ENCODE results near the gene ANXA2R.

The ANXA2R gene

GRCh38 chr5:43000111-43000840, 39.8 kb downstream of the ANXA2R start:
- no peak for DNase-seq (ENCODE audit: low spot score)

GRCh38 chr5:42995360-42995751, 44.8 kb downstream of the ANXA2R start:
- DNase-seq (ENCODE audit: low spot score): no peak

DNA sequence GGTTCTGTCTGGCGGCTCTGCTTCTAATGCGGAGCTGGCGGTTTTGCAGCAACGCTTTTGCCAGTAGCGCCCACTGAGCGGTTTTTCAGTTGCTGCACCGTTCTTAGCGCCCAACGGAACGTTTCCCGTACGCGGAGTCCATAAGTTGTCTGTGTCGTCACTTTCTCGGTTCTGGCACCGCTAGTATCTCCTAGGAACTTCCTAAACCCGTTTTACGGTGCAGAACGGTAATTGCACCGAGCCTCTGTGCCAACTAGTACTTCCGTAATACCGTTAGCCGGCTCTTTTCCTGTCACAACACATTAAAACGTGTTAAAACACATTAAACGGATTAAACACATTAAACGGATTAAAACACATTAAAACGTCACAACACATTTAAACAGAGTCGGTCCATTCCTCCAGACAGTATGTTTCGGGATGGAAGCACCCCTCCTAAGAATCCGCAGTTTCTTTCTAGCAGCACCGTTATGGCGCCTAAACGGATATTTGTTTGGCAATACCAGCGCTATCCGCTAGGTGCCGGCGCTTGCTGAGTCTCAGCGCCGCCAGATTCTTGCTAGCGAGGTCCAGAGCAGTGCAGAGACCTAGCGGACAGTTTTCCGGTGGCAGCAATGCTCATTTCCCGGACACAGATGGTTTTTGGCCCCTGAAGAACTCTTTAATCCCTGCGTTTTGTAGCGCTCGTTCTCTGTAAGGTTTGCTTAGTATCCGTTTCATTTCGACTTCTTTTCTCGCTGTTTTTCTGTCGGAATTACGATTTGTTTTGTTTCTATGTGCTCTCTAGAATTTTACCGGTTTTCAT, 45.4 kb downstream of the ANXA2R start:
- peak; percentile 53 for DNase-seq (ENCODE audit: low spot score)

GRCh38 chr5:42994246-42994554, 45.9 kb downstream of the ANXA2R start:
- DNase-seq (ENCODE audit: low spot score): no peak

DNA sequence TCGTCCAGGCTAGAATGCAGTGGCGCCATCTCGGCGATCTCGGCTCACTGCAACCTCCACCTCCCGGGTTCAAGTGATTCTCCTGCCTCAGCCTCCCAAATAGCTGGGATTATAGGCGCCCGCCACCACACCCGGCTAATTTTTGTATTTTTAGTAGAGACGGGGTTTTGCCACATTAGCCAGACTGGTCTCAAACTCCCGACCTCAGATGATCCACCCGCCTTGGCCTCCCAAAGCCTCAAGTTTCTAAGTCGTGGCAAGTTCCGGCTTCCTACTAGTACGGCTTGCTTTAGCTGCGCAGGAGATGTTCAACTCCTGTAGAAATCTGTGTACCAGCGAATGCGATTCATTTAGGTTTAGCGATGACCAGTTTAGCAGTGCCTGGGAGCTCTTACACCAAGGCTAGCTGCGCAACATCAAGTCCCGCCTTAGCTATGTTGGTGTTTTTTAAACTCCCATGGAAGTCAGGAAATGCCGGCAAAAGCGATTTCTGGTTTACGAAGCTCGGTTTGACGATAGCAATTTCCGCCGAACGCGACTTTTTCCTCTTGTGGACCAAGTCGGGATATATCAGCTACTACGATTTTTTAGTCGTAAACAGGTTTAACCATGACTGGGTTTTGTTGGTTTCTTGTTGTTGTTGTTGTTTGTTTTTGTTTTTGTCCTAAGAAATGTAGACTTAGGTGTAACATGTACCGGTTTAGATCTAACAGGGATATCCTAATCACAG, 46.4 kb downstream of the ANXA2R start:
- no peak for DNase-seq (ENCODE audit: low spot score)

DNA sequence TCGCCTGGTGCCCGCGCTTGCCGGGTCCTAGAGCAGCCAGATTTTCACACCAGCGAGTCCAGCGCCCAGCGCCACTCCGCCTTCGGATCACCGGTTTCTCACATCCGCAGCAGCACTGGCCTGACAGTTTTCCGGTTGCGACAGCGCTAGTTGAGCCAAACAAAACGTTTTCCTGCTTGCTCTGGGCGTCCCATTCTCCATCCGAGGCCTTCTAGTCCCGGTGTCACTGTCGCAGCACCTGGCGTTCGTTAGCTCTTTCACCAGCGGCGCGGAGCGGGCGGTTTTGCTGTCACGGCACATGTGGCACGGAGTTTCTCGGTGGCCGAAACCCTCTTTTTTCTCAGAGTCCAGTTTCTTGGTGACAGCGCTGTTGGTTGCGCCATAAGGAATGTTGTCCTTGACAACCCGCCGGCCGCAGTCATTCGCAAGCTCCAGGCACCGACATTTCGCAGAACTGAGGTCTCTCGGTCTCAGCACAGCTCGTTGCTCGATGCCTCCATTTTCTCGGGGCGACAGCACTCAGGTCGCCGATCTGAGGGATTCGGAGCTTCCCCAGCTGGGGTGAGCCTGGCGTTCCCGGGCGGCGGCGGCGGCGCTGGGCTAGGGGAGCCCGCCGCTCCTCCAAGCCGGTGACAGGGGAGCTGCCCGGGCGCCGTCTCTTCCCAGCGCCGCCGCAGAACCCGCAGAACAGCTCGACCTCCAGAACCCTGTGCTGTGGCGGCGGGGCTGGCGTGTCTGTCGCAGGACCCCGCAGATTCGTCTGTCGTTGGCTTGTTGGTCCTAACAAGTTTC, 47.8 kb downstream of the ANXA2R start:
- no peak for DNase-seq (ENCODE audit: low spot score)

DNA sequence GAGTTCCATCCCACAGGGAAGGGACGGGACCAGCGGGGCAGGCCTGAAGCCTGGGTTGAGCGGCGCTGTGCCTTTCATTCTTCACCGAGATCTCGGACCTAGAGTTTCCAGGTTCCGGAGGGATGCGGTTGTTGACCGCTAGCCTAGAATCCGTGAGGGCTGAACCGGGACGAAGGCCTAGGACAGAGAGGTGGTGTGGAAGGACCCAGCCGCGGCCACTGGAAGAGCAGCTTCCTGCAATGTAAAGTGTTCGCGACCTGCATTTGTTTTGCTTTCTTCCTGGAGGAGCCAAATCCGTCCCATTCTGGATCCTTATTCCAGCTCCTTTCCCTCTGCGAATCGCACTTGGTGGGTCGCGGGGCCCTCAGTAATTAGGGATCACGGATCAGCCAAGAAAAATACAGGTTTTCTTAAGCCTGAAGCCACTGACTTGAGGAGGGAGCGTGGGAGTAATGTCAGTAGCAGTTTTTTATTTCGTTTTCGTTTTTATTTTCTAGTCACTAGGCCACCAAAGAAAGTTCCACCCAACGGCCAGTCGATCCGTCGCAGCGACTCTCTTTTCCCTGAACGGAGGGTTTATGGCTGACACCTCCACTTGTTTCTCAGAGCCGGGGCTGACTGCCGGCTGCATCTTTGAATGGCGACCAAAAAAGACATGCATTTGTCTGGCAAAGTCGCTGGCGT, 48.6 kb downstream of the ANXA2R start:
- no peak for DNase-seq (ENCODE audit: low spot score)

GRCh38 chr5:42990892-42991291, 49.2 kb downstream of the ANXA2R start:
- no peak for DNase-seq (ENCODE audit: low spot score)
